DMS79 (cell line): ENCODE data around the gene OSBPL8.
A peak's percentile ranks its signal among the peaks of the same experiment; 100 is the strongest.

Experiments
- DNase-seq: peaks from one replicate; lab custom pipeline; 2025; lab: John Stamatoyannopoulos, UW

The OSBPL8 gene

GRCh38 chr12:76559400-76560085 is at the start of gene OSBPL8:
TSS of gene OSBPL8 (minus strand) at chr12:76559771. CDS start at chr12:76487551, 72,220 bp downstream.
- peak; percentile 79 for DNase-seq

GRCh38 chr12:76608070-76608469 is 48.5 kb upstream of the OSBPL8 start:
- no peak for DNase-seq

GRCh38 chr12:76595056-76595455 is 35.5 kb upstream of the OSBPL8 start:
- no peak for DNase-seq

GRCh38 chr12:76591476-76591875 is 31.9 kb upstream of the OSBPL8 start:
- no peak for DNase-seq

- DNase-seq = no peak
These were observed 30.6 kb upstream of the OSBPL8 start for GRCh38 chr12:76590131-76590530.

GRCh38 chr12:76588881-76589565 is 29.5 kb upstream of the OSBPL8 start:
- no peak for DNase-seq

GRCh38 chr12:76587428-76588178 is 28.0 kb upstream of the OSBPL8 start:
- DNase-seq = no peak

GRCh38 chr12:76586764-76587395 is 27.3 kb upstream of the OSBPL8 start:
- no peak for DNase-seq

- no peak for DNase-seq
These were observed 23.7 kb upstream of the OSBPL8 start for GRCh38 chr12:76583301-76583700.

- no peak for DNase-seq
These were observed 14.3 kb upstream of the OSBPL8 start for GRCh38 chr12:76573840-76574373.

GRCh38 chr12:76571256-76571655 is 11.7 kb upstream of the OSBPL8 start:
- no peak for DNase-seq

GRCh38 chr12:76569685-76570604 is 10.4 kb upstream of the OSBPL8 start:
- no peak for DNase-seq

GRCh38 chr12:76568888-76569551 is 9.4 kb upstream of the OSBPL8 start:
- no peak for DNase-seq

- no peak for DNase-seq
These were observed 8.6 kb upstream of the OSBPL8 start for GRCh38 chr12:76568130-76568529.

GRCh38 chr12:76563061-76563460 is 3.5 kb upstream of the OSBPL8 start:
- no peak for DNase-seq

- no peak for DNase-seq
These were observed 2.6 kb upstream of the OSBPL8 start for GRCh38 chr12:76562130-76562529.

- DNase-seq = no peak
These were observed 518 bp upstream of the OSBPL8 start for GRCh38 chr12:76560086-76560491.

GRCh38 chr12:76558684-76559399 is 729 bp downstream of the OSBPL8 start:
- DNase-seq = peak; percentile 13

- DNase-seq = no peak
These were observed 3.2 kb downstream of the OSBPL8 start for GRCh38 chr12:76556368-76556767.

- DNase-seq = no peak
These were observed 3.8 kb downstream of the OSBPL8 start for GRCh38 chr12:76555797-76556196.
